Tongue (tissue), 2 donors: Measurements from ENCODE around the gene SPSB2. TPM values are rescaled to one million over a fixed set of nuclear protein-coding genes. Genes with fewer than 3 reads are reported as not detected.
"Not testable (repeated sequence)": the region's sequence is repeated elsewhere in the genome, so short reads cannot be mapped to it uniquely, and the experiment has no call there.

ENCODE experiments used
- DNase-seq: peaks from one replicate; pipeline ENCODE4 v3.0.0-alpha.2; 2015
- total RNA-seq: library from RNA; depleted of rRNA; stranded (reverse); fragments of >200 nt; gene quantifications from one replicate; pipeline ENCODE4 v1.2.3, GENCODE V29; 2014

The SPSB2 gene, protein sequence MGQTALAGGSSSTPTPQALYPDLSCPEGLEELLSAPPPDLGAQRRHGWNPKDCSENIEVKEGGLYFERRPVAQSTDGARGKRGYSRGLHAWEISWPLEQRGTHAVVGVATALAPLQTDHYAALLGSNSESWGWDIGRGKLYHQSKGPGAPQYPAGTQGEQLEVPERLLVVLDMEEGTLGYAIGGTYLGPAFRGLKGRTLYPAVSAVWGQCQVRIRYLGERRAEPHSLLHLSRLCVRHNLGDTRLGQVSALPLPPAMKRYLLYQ
- total RNA-seq, result 3.8 TPM

DNA sequence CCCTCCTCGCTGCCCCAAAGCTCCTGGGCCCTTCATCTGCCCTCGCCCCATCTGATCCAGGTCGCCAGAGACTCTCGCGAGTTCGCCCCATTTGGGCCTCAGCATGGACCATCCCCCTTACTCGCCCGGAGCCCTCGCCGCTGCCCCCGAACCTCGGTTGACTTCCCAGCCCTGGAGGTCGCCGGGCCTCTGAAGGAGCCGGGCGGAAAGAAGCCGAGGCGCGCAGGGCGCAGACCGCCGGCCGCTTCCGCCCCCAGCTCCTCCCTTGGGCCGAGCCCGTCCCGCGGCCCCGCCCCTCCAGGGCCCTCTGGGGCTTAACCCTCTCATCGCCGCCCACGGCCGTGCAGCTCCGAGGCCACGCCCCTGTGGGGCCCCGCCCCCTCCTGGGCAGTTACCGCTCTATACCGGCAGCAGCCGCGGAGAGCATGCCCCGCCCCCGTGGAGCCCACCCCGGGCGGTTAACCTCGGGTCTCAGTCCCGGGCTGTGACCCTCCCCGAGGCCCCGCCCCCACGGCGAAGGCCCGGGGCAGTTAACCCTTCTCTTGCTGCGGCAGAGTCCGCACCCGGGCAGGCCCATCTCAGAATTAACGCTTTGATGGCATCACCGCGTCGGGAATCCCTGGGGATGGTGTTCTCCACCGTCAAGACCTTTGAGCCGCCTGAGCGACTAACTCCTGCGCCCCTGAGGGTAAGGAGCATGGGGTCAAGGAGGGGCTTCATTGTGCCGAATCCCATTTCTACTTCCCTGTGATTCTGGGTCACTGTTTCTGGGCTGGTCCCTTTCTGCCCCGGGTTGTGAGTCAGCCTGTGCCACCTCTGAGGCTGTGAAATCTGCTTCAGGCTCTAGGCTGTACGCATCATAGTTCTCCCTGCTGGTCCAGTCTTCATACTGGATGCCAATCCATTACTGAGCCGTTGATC, at the start of gene SPSB2:
Gene SPSB2 (minus strand): TSS at position 210 of the 921 bp plus-strand sequence. CDS start 402 bp downstream, outside the sequence.
- DNase-seq, result peak; percentile 98

DNA sequence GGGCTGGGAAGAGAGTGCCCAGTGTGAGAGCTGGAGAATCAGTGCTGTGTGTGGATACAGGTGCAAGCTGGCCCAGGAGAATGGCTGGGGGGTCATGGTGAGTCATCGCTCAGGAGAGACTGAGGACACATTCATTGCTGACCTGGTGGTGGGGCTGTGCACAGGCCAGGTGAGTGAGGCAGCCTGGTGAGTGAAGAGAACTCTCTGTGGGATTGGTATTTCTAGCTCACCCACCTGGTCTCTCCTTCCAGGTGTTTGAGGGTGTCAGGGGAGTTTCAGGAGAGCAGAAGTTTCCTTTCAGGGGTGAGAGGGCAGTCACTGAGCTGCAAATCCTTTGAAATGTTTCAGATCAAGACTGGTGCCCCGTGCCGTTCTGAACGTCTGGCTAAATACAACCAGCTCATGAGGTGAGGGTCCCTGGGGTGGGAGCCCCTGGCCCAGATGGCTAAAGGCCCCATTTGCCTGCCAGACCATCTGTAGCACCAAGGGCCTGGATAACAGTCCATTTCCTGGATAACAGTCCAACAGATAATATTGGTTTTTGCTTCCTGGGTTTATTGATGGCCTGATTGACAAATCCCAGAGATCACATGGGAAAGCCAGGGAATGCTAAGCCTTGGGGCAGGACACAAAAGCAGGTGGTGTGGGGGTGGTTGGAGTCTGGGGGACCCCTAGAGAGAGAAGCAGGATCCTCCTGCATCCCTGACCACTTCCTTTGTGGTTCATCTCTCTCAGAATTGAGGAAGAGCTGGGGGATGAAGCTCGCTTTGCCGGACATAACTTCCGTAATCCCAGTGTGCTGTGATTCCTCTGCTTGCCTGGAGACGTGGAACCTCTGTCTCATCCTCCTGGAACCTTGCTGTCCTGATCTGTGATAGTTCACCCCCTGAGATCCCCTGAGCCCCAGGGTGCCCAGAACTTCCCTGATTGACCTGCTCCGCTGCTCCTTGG, 49.2 kb upstream of the SPSB2 start:
- no peak for DNase-seq

DNA sequence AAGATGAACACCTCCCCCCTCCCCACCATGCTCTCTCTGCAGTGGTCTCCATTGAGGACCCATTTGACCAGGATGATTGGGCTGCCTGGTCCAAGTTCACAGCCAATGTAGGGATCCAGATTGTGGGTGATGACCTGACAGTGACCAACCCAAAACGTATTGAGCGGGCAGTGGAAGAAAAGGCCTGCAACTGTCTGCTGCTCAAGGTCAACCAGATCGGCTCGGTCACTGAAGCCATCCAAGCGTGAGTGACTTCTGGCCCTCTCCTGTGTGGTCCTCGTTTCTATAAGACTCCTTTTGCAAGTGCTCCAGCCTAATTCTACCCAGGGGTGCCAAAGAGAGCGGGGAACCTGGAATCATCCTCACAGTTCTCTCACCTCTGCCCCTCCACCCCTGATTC, 48.4 kb upstream of the SPSB2 start:
- DNase-seq, result no peak

DNA sequence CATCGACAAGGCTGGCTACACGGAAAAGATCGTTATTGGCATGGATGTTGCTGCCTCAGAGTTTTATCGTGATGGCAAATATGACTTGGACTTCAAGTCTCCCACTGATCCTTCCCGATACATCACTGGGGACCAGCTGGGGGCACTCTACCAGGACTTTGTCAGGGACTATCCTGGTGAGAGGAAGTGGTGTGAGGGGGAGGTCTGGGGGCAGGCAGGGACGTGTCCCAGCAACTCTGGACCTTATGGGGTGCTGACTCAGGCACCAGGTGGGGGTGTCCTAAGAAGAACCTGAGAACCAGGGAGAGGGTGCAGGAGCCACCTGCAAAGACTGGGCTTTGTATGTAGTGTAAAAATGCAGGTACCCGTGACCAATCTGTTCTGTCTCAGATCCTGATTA, 46.5 kb upstream of the SPSB2 start:
- DNase-seq, result no peak

DNA sequence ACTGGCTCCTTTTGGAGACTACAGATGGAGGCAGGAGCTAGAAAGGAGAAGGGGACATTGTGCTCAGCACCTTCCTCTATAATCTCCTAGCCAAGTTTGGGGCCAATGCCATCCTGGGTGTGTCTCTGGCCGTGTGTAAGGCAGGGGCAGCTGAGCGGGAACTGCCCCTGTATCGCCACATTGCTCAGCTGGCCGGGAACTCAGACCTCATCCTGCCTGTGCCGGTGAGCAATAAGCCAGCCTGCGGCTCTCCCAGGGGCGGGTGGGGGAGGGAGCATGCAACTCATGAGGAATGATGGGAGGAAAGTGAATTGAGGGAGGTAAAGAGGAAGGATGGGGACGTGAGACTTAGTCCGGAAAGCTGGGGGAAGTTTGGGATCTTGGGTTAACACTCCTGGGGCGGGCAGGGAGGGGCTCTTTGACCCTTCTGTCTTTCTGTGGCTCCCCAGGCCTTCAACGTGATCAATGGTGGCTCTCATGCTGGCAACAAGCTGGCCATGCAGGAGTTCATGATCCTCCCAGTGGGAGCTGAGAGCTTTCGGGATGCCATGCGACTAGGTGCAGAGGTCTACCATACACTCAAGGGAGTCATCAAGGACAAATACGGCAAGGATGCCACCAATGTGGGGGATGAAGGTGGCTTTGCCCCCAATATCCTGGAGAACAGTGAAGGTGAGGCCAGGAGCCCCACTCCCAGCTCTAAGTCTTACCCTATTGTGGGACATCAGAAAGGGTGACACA, 44.6 kb upstream of the SPSB2 start:
- DNase-seq, result no peak

DNA sequence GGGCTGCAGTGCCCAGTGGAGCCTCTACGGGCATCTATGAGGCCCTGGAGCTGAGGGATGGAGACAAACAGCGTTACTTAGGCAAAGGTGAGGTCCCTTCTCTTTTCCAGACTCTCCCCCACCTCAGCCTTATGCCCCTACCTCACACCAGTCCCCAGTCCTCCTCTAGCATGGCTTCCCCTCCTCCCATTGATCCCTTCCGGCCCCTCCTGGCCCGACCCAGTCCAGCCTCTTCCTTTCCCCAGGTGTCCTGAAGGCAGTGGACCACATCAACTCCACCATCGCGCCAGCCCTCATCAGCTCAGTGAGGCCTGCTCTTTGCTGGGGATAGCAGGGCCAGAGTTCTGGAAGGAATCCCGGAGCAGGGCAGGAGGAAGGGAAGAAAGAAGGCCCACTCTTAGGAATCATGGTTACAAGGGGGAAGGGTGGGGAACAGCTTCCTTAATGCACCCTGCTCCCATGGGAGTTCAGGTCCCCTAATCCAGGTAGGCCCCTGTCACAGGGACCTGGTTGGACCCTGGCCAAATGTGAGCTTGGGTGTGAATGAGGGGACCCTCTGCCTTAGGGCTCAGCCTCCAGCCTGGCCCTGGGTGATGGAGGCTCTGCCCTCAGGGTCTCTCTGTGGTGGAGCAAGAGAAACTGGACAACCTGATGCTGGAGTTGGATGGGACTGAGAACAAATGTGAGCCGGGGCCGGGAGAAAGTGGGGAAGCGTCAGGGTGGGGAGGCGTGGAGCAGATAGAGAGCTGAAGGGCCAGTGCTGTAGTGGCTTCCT, 43.5 kb upstream of the SPSB2 start:
- DNase-seq, result no peak

DNA sequence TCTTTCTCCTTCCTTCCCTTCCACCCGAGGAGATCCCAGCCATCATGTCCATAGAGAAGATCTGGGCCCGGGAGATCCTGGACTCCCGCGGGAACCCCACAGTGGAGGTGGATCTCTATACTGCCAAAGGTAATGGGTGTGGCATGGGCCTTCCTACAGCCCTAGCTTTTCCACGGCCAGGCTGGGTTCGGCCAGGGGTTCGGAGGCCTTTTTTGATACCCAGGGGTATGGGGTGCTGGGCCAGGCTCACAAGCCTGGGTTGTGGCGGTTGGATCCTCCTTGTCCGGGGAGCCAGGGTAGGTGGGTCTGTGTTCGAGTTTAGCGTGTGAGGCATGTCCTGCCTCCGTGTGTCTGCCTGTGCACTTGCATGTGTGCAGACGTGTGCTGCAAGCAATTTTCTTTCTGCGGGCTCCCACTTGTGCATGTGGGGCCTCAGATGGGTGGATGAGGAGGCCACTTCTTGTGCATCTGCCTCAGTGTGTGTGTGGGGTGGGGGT, 42.7 kb upstream of the SPSB2 start:
- DNase-seq, result no peak

DNA sequence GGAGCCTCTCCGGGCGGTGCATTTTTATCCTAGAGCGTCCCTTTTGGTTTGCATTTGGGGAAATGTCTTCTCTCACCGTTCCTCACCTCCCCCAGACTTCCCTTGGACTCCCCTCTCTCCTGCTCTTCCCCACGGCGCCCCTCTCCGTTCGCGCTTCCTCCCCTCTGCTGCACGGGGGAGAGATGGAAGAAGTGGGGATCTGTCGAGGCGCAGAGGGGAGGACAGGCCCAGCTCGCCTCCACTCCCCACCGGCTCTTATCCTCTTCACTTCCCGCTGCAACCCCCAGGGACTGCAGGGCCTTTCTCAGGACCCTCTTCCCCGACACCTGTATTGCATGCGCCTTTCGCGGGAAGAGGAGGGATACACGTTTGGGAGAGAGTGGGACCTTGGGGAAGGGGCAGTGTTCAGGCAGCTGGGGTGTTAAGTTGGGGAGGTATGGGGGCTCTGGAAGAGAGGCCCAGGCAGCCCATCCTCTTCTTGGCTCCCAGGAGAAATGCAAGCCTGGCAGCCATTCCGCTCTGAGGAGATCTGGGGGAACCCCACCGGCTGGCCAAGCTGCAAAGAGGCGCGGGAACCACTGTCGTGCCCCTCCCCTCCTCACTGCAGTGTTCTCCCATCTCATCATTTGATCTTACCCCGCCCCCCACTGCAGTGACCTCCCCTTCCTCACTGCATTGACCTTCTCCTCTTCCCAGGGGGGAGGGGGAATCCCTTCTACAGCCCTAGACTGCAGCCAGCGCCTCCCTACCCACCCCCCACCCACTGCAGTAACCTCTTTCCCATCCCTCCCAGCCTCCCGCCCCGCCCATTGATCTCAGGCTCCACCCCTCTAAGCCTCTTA, 42.1 kb upstream of the SPSB2 start:
- DNase-seq, result no peak

DNA sequence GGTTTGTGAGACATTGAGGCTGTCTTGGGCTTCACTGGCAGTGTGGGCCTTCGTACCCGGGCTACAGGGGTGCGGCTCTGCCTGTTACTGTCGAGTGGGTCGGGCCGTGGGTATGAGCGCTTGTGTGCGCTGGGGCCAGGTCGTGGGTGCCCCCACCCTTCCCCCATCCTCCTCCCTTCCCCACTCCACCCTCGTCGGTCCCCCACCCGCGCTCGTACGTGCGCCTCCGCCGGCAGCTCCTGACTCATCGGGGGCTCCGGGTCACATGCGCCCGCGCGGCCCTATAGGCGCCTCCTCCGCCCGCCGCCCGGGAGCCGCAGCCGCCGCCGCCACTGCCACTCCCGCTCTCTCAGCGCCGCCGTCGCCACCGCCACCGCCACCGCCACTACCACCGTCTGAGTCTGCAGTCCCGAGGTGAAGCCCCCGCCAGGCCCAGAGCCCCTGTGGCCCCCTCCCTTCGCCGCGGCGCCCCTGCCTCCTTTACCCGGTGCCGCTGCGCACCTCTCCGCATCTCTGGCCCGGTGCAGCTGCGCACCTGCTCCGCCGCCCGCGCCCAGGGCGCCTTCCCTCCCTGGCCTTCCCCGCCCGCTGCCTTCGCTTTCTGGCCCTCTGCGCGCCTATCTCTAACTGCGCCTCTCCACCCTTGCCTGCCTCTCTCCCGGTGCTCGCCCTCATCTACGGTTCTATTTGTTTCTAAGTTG, 41.3 kb upstream of the SPSB2 start, which contains the start of gene ENO2:
Gene ENO2 (plus strand): TSS at position 335 of the 701 bp plus-strand sequence. CDS start 1,253 bp downstream, outside the sequence.
- DNase-seq, result peak; percentile 73

DNA sequence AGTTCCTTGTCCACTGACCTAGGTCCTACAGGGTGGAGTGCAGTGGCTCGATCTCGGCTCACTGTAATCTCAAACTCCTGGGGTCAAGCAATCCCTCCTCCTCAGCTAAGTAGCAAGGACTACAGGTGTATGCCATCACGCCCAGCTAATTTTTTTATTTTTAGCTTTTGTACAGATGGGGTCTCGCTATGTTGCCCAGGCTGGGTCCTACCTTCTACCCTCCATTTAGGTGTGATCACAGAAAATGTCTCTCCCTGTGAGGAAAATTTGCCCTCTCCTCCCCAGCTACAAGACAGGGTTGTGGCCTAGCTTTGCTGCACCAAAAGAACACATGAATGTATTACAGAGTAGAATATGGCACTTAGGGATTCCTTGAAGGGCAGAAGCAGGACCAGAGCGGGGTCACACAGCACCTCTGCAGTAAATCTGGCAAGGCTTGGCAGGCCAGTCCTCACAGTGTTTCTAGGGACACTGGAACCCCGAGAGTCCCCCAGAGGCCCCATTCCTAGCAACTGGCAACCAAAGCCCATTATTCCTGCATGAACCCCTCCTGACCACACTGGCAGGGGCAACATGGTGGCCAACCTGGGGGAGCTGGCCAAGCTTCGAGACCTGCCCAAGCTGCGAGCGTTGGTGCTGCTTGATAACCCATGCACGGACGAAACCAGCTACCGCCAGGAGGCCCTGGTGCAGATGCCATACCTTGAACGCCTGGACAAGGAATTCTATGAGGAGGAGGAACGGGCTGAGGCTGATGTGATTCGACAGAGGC, 39.2 kb upstream of the SPSB2 start:
- DNase-seq, result no peak

DNA sequence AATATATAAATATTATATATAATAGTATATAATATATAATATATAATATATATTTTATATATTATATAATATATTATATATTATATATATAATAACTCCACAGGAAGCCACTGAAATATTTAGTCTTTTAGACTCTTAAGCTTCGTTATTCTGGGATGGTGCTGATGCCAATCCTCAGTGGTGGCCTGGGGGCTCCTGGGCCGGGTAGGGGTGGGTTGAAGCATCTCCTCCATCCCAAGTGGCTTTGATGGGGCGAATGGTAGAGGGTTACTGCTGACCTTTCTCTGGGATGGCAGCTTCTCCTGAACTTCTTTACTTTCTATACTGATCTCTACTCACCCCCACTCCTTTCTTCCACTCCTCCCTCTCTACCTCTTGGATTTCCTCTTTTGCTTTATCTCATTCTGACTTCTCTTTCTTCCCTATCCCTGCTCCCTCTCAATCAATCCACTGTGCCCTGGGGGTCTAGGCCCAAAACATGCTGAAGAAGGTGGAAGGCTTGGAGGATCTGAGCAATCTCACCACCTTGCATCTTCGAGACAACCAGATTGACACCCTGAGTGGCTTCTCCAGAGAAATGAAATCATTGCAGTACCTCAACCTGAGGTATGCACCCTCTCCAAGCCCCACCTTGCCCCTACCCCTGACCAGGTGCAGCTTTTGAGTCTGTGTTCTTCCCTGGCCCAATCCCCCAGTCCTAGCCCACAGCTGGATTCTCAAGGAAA, 36.5 kb upstream of the SPSB2 start:
- DNase-seq, result no peak

DNA sequence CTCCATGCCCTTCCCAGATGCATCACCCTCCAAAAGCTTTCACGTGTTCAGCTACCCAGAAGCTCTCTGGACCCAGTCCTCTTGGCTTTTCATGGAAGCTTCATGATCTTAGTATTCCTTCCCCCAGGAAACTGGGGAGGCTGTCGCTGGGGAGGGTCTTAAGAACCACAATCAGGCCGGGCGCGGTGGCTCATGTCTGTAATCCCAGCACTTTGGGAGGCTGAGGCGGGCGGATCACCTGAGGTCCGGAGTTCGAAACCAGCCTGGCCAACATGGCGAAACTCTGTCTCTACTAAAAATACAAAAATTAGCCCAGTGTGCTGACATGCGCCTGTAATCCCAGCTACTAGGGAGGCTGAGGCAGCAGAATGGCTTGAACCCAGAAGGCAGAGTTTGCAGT, 35.0 kb upstream of the SPSB2 start:
- DNase-seq, result not testable (repeated sequence)

DNA sequence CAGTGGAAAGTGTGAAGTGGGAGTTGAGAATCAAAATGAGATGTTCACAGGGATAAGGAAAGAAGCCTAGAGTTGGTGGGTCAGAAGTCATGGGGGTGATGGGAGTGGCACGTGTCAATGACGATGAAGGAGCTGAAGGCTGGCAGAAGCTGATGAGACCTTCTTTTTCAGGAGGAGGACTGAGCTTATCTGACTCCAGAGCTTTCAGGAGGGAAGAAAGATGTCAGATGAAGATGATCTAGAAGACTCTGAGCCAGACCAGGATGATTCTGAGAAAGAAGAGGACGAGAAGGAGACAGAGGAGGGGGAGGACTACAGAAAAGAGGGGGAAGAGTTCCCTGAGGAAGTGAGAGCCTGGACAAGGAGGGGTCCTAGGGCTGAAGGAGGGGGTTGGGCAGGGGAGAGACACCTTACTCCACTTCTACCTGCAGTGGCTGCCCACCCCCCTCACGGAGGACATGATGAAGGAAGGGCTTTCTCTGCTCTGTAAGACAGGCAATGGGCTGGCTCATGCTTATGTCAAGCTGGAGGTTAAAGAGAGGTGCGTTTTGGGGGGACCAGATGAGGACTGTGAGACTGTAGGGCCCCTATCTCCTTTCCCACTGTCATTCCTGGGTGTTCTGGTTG, 32.4 kb upstream of the SPSB2 start:
- no peak for DNase-seq

DNA sequence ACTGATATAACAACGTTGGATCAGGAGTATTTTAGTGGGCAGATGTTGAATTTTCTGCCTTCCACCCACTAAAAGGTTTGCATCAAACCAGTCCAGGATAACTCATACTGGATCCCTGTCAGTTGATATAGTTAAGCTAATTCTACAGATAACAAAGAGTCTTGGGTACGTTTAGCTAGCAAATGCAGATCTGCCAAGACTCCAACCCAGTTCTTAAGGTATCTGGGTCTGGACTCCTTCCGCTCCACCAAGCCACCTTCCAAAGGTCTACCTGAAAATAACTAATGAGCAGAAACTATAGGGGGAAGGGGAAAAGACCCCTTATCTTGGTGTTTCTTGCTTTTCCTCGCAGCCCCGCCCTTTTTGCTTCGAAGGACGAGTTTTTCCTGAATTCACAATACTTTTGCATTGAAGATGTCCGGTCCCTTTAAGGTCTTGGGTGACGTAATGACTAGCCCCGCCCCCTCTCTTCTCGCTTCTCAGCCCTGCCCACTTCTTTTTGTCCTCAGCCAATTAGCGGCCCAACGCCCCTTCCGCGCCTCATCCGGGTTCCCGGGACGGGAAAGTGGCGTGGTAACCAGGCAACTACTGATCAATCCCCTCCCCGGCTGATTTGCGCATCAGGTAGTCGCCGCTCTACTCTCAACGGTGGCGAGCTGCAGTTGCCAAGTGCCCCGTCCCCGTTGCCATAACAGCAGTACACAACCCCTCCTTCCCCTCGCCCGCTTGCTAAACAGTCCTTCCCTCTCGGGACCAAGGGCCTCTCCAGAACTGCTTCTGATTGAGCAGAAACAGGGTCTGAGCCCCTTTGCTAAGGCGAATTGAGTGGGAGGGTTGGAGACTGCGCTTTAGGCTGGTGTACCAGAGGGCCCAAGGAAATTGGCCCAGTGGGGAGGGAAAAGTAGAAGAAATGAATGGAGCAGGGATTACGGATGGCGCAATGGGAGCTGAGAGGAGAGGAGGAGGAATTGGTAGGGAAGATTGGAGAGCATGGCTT, 31.5 kb upstream of the SPSB2 start, which contains the start of gene LRRC23:
Gene LRRC23 (plus strand): TSS at position 543 of the 997 bp plus-strand sequence. CDS start 812 bp downstream, outside the sequence.
- DNase-seq, result peak; percentile 99

DNA sequence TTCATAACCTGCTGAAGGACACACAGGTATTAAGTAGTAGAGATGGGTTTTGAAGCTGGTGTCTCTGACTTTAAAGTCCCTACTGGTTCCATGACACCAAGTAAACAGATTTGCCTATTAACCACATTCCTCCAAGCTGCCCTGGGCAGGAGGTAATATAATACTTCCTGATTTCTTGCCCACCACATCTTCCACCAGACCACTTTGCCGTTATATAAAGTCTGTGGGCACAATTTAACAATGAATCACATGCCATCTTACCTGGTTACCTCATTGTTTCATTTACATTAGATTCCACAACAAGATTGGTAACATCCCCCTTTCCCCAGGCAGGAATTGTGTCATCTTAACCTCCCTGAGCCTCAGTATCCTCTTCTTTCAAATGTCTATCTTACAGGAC, 30.6 kb upstream of the SPSB2 start:
- no peak for DNase-seq
